HepG2 (cell line): Measurements from ENCODE around the gene MDP1. TPM values are rescaled to one million over a fixed set of nuclear protein-coding genes. Genes with fewer than 3 reads are reported as not detected.

ENCODE experiments used
- AHR ChIP-seq: IDR thresholded peaks from 2 replicates; pipeline ENCODE4 v1.6.1; 2018; ENCODE audit warnings: missing genetic modification reagents, missing compliant biosample characterization
- CEBPB ChIP-seq: IDR thresholded peaks from 2 replicates; pipeline ENCODE4 v1.6.1; 2011; ENCODE audit warnings: low read depth, low read length, improper control_type of control experiment, borderline replicate concordance
- DR1 ChIP-seq: sonication (generic); formaldehyde crosslinking; IDR thresholded peaks from 2 replicates; pipeline ENCODE4 v1.8.0; 2021; ENCODE audit warnings: mild to moderate bottlenecking, missing genetic modification reagents, inconsistent platforms
- KLF12 ChIP-seq: sonication (generic); formaldehyde crosslinking; IDR thresholded peaks from 2 replicates; pipeline ENCODE4 v1.4.0; 2020; ENCODE audit warnings: missing genetic modification reagents, borderline replicate concordance
- MAFG ChIP-seq: sonication (generic); formaldehyde crosslinking; IDR thresholded peaks from 2 replicates; pipeline ENCODE4 v1.5.1; 2020; ENCODE audit warnings: mild to moderate bottlenecking, missing genetic modification reagents
- POLR2AphosphoS2 ChIP-seq: IDR thresholded peaks from 2 replicates; pipeline ENCODE4 v1.6.1; 2011; ENCODE audit warnings: low read depth, low read length, improper control_type of control experiment
- TCF12 ChIP-seq, 2 experiments: fragments of 450-650 bp in 1 of 2; sonication (generic) in 1 of 2; formaldehyde crosslinking in 1 of 2; IDR thresholded peaks; 2 replicates each; pipeline versions ENCODE4 v1.6.1 to v1.8.0; 2017 to 2022; ENCODE audit warnings: antibody characterized with exemption in 1 of 2, mild to moderate bottlenecking in 1 of 2, missing genetic modification reagents in 1 of 2, moderate library complexity in 1 of 2
- ZBTB14 ChIP-seq: sonication (generic); formaldehyde crosslinking; IDR thresholded peaks from 2 replicates; pipeline ENCODE4 v1.4.0; 2020; ENCODE audit warnings: missing genetic modification reagents
- ZMYM2 ChIP-seq: sonication (generic); formaldehyde crosslinking; IDR thresholded peaks from 2 replicates; pipeline ENCODE4 v1.8.0; 2022; ENCODE audit warnings: mild to moderate bottlenecking, missing genetic modification reagents
- ZNF362 ChIP-seq: sonication (generic); formaldehyde crosslinking; IDR thresholded peaks from 2 replicates; pipeline ENCODE4 v1.4.0; 2020; ENCODE audit warnings: missing genetic modification reagents, mild to moderate bottlenecking, borderline replicate concordance
- ZNF609 ChIP-seq: sonication (generic); formaldehyde crosslinking; IDR thresholded peaks from 2 replicates; pipeline ENCODE4 v1.4.0; 2020; ENCODE audit warnings: mild to moderate bottlenecking, missing genetic modification reagents, borderline replicate concordance
- ZNF878 ChIP-seq: sonication (generic); formaldehyde crosslinking; IDR thresholded peaks from 2 replicates; pipeline ENCODE4 v1.8.1; 2023; ENCODE audit warnings: mild to moderate bottlenecking, missing genetic modification reagents, moderate library complexity
- polyA plus RNA-seq, 8 experiments: library from polyadenylated mRNA; depleted of rRNA in 3 of 8; stranded (reverse) in 7 of 8; unstranded in 1 of 8; fragments of >200 nt; fragmentation: Illumina TruSeq in 4 of 8; extraction: Trizol in 4 of 8; gene quantifications; 2 replicates each; pipeline versions ENCODE4 v1.2.1 to v1.2.3, GENCODE V29; 2011 to 2016; ENCODE audit warnings: low read depth in 4 of 8, missing spikeins in 1 of 8, mixed read lengths in 1 of 8; ENCODE audit not compliant: insufficient read depth in 1 of 8
- total RNA-seq, 5 experiments: library from RNA; depleted of rRNA; stranded (reverse); fragments of >200 nt; fragmentation: Illumina TruSeq; extraction: Trizol; gene quantifications; 2 replicates each; pipeline ENCODE4 v1.2.3, GENCODE V29; 2016; ENCODE audit warnings: low read depth in 1 of 5
- TF ChIP-seq, protein P1 (sequence below): sonication (generic); formaldehyde crosslinking; conservative IDR thresholded peaks from 2 replicates; pipeline ENCODE4 v1.5.0; 2020; ENCODE audit warnings: missing genetic modification reagents
- TF ChIP-seq, protein P2 (sequence below): sonication (generic); formaldehyde crosslinking; IDR thresholded peaks from 2 replicates; pipeline ENCODE4 v1.5.0; 2020; ENCODE audit warnings: mild to moderate bottlenecking, missing genetic modification reagents

MDP1 gene
- total and polyA plus RNA-seq, 2 of the 13 experiments (the other 11 are each of a cell fraction or from before 2014, with no cell fraction given), result 44.1 to 48.7 TPM

- peak; percentile 39; the same call in 1 of the 2 replicates for TF ChIP-seq ZNF609
- TF ChIP-seq, protein P1, sequence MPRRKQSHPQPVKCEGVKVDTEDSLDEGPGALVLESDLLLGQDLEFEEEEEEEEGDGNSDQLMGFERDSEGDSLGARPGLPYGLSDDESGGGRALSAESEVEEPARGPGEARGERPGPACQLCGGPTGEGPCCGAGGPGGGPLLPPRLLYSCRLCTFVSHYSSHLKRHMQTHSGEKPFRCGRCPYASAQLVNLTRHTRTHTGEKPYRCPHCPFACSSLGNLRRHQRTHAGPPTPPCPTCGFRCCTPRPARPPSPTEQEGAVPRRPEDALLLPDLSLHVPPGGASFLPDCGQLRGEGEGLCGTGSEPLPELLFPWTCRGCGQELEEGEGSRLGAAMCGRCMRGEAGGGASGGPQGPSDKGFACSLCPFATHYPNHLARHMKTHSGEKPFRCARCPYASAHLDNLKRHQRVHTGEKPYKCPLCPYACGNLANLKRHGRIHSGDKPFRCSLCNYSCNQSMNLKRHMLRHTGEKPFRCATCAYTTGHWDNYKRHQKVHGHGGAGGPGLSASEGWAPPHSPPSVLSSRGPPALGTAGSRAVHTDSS (CRISPR knock-in tag), result no peak; the same call in 1 of the 2 replicates
- TF ChIP-seq CEBPB, result no peak
- TF ChIP-seq AHR (CRISPR knock-in tag), result no peak; the same call in 1 of the 2 replicates
- peak; percentile 98 for TF ChIP-seq KLF12 (CRISPR knock-in tag)
- no peak for TF ChIP-seq POLR2AphosphoS2
- peak; percentile 80; the same call in 1 of the 2 replicates for TF ChIP-seq DR1 (CRISPR knock-in tag)
- no peak for TF ChIP-seq ZMYM2 (CRISPR knock-in tag)
- no peak for TF ChIP-seq ZNF878 (CRISPR knock-in tag)
- TF ChIP-seq ZNF362 (CRISPR knock-in tag), result no peak; the same call in 1 of the 2 replicates
- TF ChIP-seq, protein P2, sequence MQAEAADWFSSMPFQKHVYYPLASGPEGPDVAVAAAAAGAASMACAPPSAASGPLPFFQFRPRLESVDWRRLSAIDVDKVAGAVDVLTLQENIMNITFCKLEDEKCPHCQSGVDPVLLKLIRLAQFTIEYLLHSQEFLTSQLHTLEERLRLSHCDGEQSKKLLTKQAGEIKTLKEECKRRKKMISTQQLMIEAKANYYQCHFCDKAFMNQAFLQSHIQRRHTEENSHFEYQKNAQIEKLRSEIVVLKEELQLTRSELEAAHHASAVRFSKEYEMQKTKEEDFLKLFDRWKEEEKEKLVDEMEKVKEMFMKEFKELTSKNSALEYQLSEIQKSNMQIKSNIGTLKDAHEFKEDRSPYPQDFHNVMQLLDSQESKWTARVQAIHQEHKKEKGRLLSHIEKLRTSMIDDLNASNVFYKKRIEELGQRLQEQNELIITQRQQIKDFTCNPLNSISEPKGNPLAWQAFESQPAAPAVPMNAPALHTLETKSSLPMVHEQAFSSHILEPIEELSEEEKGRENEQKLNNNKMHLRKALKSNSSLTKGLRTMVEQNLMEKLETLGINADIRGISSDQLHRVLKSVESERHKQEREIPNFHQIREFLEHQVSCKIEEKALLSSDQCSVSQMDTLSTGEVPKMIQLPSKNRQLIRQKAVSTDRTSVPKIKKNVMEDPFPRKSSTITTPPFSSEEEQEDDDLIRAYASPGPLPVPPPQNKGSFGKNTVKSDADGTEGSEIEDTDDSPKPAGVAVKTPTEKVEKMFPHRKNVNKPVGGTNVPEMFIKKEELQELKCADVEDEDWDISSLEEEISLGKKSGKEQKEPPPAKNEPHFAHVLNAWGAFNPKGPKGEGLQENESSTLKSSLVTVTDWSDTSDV (CRISPR knock-in tag), result peak; percentile 41; the same call in 1 of the 2 replicates
- TF ChIP-seq ZBTB14 (CRISPR knock-in tag), result 0 out of 2 replicates have a peak, but pooled peaks have one; percentile 47
- no peak for TF ChIP-seq MAFG
- TF ChIP-seq TCF12 (IDR thresholded peaks at IDR 0.05), result no peak
- TF ChIP-seq TCF12 (CRISPR knock-in tag; IDR thresholded peaks at IDR 0.05), result peak; percentile 80; the same call in 1 of the 2 replicates
These were observed 17.0 kb upstream of the MDP1 start, which contains the start of gene GMPR2 (continued) for GRCh38 chr14:24232645-24233537.
